Muscle layer of colon (tissue), 2 donors: ENCODE data around the gene MMP21.

Source experiments
- H3K27ac ChIP-seq: one replicate; pipeline ENCODE4 v1.7.0; 2013; ENCODE audit warnings: low read depth, mild to moderate bottlenecking, low read length, moderate library complexity
- H3K27me3 ChIP-seq, 2 donors: one replicate each; pipeline ENCODE4 v1.7.0; 2013; ENCODE audit warnings: low read length in 2 of 2, mild to moderate bottlenecking in 2 of 2; ENCODE audit not compliant: insufficient read depth in 2 of 2, control insufficient read depth in 1 of 2
- H3K36me3 ChIP-seq: one replicate; pipeline ENCODE4 v1.7.0; 2013; ENCODE audit warnings: mild to moderate bottlenecking, low read length; ENCODE audit not compliant: insufficient read depth
- H3K4me1 ChIP-seq: one replicate; pipeline ENCODE4 v1.7.0; 2013; ENCODE audit warnings: mild to moderate bottlenecking, low read length; ENCODE audit not compliant: insufficient read depth
- H3K4me3 ChIP-seq, 2 donors: one replicate each; pipeline ENCODE4 v1.7.0; 2013; ENCODE audit warnings: low read length in 2 of 2, low read depth in 1 of 2, mild to moderate bottlenecking in 1 of 2, moderate library complexity in 1 of 2
- H3K9ac ChIP-seq: one replicate; pipeline ENCODE4 v1.7.0; 2013; ENCODE audit warnings: low read length
- H3K9me3 ChIP-seq: one replicate; pipeline ENCODE4 v1.7.0; 2013; ENCODE audit warnings: mild to moderate bottlenecking, low read length
- donor health status: abdominal sarcoma.
- donor health status: Adenocarcinoma of cecum.

Gene MMP21

GRCh38 chr10:125756196-125756595, 19.4 kb downstream of the MMP21 start:
- no peaks in the 10 kb centered on the region for H3K9me3 ChIP-seq
- no peak overlapping the region for H3K4me3 ChIP-seq
- H3K27ac ChIP-seq, result no peak overlapping the region
- H3K9ac ChIP-seq, result no peak overlapping the region
- H3K4me1 ChIP-seq, result peaks cover 10% of the 10 kb centered on the region
- no peaks in the 10 kb centered on the region for H3K27me3 ChIP-seq
- peaks cover 53% of the 10 kb centered on the region for H3K36me3 ChIP-seq

- Histone ChIP-seq H3K36me3 (peaks cover 76% of the 10 kb centered on the region), H3K9me3 (no peaks in the 10 kb centered on the region), H3K27ac (no peak overlapping the region), H3K4me1 (no peaks in the 10 kb centered on the region), H3K4me3 (no peak overlapping the region), H3K9ac (no peak overlapping the region), H3K27me3 (no peaks in the 10 kb centered on the region)
Observed at GRCh38 chr10:125747417-125747816, 28.2 kb downstream of the MMP21 start.

- Histone ChIP-seq H3K9ac (no peak overlapping the region), H3K9me3 (no peaks in the 10 kb centered on the region), H3K4me1 (no peaks in the 10 kb centered on the region), H3K36me3 (peaks cover 72% of the 10 kb centered on the region), H3K27me3 (no peaks in the 10 kb centered on the region), H3K27ac (no peak overlapping the region), H3K4me3 (no peak overlapping the region)
Observed at GRCh38 chr10:125744909-125745308, 30.7 kb downstream of the MMP21 start.

- H3K9me3 ChIP-seq, result no peaks in the 10 kb centered on the region
Observed at GRCh38 chr10:125742465-125742864, 33.2 kb downstream of the MMP21 start.

GRCh38 chr10:125739994-125740679, 35.5 kb downstream of the MMP21 start:
- Histone ChIP-seq H3K27ac (no peak overlapping the region), H3K36me3 (peaks cover 86% of the 10 kb centered on the region), H3K4me3 (no peak overlapping the region), H3K27me3 (no peaks in the 10 kb centered on the region), H3K9me3 (no peaks in the 10 kb centered on the region), H3K9ac (no peak overlapping the region), H3K4me1 (no peaks in the 10 kb centered on the region)

More at GRCh38 chr10:125742465-125742864, 33.2 kb downstream of the MMP21 start:
- Histone ChIP-seq H3K27ac (no peak overlapping the region), H3K27me3 (no peaks in the 10 kb centered on the region), H3K4me1 (no peaks in the 10 kb centered on the region), H3K9ac (no peak overlapping the region), H3K4me3 (no peak overlapping the region), H3K36me3 (peaks cover 73% of the 10 kb centered on the region)

GRCh38 chr10:125738206-125738605, 37.4 kb downstream of the MMP21 start:
- H3K9me3 ChIP-seq, result no peaks in the 10 kb centered on the region
- H3K4me1 ChIP-seq, result no peaks in the 10 kb centered on the region
- H3K27me3 ChIP-seq, result no peaks in the 10 kb centered on the region
- H3K36me3 ChIP-seq, result peaks cover 85% of the 10 kb centered on the region
- no peak overlapping the region for H3K4me3 ChIP-seq
- no peak overlapping the region for H3K9ac ChIP-seq
- no peak overlapping the region for H3K27ac ChIP-seq

GRCh38 chr10:125734823-125735222, 40.8 kb downstream of the MMP21 start:
- H3K9me3 ChIP-seq, result no peaks in the 10 kb centered on the region
- no peaks in the 10 kb centered on the region for H3K27me3 ChIP-seq
- no peak overlapping the region for H3K9ac ChIP-seq
- H3K4me1 ChIP-seq, result no peaks in the 10 kb centered on the region
- H3K27ac ChIP-seq, result no peak overlapping the region
- no peak overlapping the region for H3K4me3 ChIP-seq
- peaks cover 94% of the 10 kb centered on the region for H3K36me3 ChIP-seq

- H3K27me3 ChIP-seq, result no peaks in the 10 kb centered on the region
- peaks cover 94% of the 10 kb centered on the region for H3K36me3 ChIP-seq
- H3K9ac ChIP-seq, result no peak overlapping the region
- no peaks in the 10 kb centered on the region for H3K4me1 ChIP-seq
- H3K4me3 ChIP-seq, result no peak overlapping the region
- H3K9me3 ChIP-seq, result no peaks in the 10 kb centered on the region
- no peak overlapping the region for H3K27ac ChIP-seq
Observed at GRCh38 chr10:125734148-125734547, 41.5 kb downstream of the MMP21 start.

GRCh38 chr10:125727436-125727835, 48.2 kb downstream of the MMP21 start:
- H3K36me3 ChIP-seq, result peaks cover 89% of the 10 kb centered on the region
- H3K27ac ChIP-seq, result no peak overlapping the region
- H3K9me3 ChIP-seq, result no peaks in the 10 kb centered on the region
- H3K4me3 ChIP-seq, result no peak overlapping the region
- H3K4me1 ChIP-seq, result no peaks in the 10 kb centered on the region
- H3K9ac ChIP-seq, result no peak overlapping the region
- H3K27me3 ChIP-seq, result no peaks in the 10 kb centered on the region

GRCh38 chr10:125726914-125727313, 48.7 kb downstream of the MMP21 start:
- H3K27me3 ChIP-seq, result no peaks in the 10 kb centered on the region
- H3K36me3 ChIP-seq, result peaks cover 88% of the 10 kb centered on the region
- H3K4me1 ChIP-seq, result no peaks in the 10 kb centered on the region
- H3K27ac ChIP-seq, result no peak overlapping the region
- no peak overlapping the region for H3K9ac ChIP-seq
- no peak overlapping the region for H3K4me3 ChIP-seq
- H3K9me3 ChIP-seq, result no peaks in the 10 kb centered on the region

- Histone ChIP-seq H3K27me3 (no peaks in the 10 kb centered on the region), H3K4me1 (peaks cover 10% of the 10 kb centered on the region), H3K9ac (no peak overlapping the region), H3K36me3 (peaks cover 61% of the 10 kb centered on the region), H3K27ac (no peak overlapping the region), H3K4me3 (no peak overlapping the region), H3K9me3 (no peaks in the 10 kb centered on the region)
Observed at GRCh38 chr10:125722811-125723210, 52.8 kb downstream of the MMP21 start.

GRCh38 chr10:125721035-125721434, 54.6 kb downstream of the MMP21 start:
- no peak overlapping the region for H3K4me3 ChIP-seq
- peaks cover 10% of the 10 kb centered on the region for H3K4me1 ChIP-seq
- H3K27me3 ChIP-seq, result no peaks in the 10 kb centered on the region
- peaks cover 45% of the 10 kb centered on the region for H3K36me3 ChIP-seq
- no peak overlapping the region for H3K27ac ChIP-seq
- H3K9me3 ChIP-seq, result no peaks in the 10 kb centered on the region
- no peak overlapping the region for H3K9ac ChIP-seq
